H9 (cell line): ENCODE measurements around the gene RNPEPL1. TPM values are rescaled to one million over a fixed set of nuclear protein-coding genes. Genes with fewer than 3 reads are reported as not detected.

Experiments
- DNase-seq: peaks from one replicate; pipeline ENCODE4 v3.0.0-alpha.2; 2017
- H2AFZ ChIP-seq: one replicate; pipeline ENCODE4 v1.6.1; 2013; ENCODE audit warnings: mild to moderate bottlenecking, low read length, control low read depth, moderate library complexity
- H2AK5ac ChIP-seq: 2 replicates; pipeline ENCODE4 v1.6.1; 2013; ENCODE audit warnings: low read length, control low read depth, mixed read lengths; ENCODE audit not compliant: insufficient read length
- H2BK120ac ChIP-seq: one replicate; pipeline ENCODE4 v1.6.1; 2013; ENCODE audit warnings: low read depth, mild to moderate bottlenecking, low read length, control low read depth, inconsistent platforms; ENCODE audit not compliant: poor library complexity, severe bottlenecking
- H2BK12ac ChIP-seq: 2 replicates; pipeline ENCODE4 v1.6.1; 2013; ENCODE audit warnings: low read length, control low read depth, mixed read lengths, low read depth; ENCODE audit not compliant: insufficient read length
- H2BK15ac ChIP-seq: 2 replicates; pipeline ENCODE4 v1.6.1; 2013; ENCODE audit warnings: low read depth, low read length, control low read depth
- H2BK20ac ChIP-seq: one replicate; pipeline ENCODE4 v1.6.1; 2013; ENCODE audit warnings: low read depth, mild to moderate bottlenecking, low read length, control low read depth, inconsistent platforms; ENCODE audit not compliant: poor library complexity, severe bottlenecking
- H2BK5ac ChIP-seq: 2 replicates; pipeline ENCODE4 v1.6.1; 2013; ENCODE audit warnings: low read length, control low read depth, mixed read lengths; ENCODE audit not compliant: insufficient read length
- H3K14ac ChIP-seq: 2 replicates; pipeline ENCODE4 v1.6.1; 2013; ENCODE audit warnings: low read length, control low read depth; ENCODE audit not compliant: insufficient read depth
- H3K18ac ChIP-seq: 2 replicates; pipeline ENCODE4 v1.6.1; 2013; ENCODE audit warnings: low read depth, mild to moderate bottlenecking, mixed read lengths, low read length, control low read depth; ENCODE audit not compliant: insufficient read length
- H3K23ac ChIP-seq: 2 replicates; pipeline ENCODE4 v1.6.1; 2013; ENCODE audit warnings: low read length, control low read depth, mixed read lengths, low read depth; ENCODE audit not compliant: insufficient read length
- H3K23me2 ChIP-seq: 2 replicates; pipeline ENCODE4 v1.6.1; 2013; ENCODE audit warnings: low read depth, mild to moderate bottlenecking, mixed read lengths, low read length, control low read depth; ENCODE audit not compliant: insufficient read length, poor library complexity, severe bottlenecking
- H3K27ac ChIP-seq: 2 replicates; pipeline ENCODE4 v1.5.1; 2013; ENCODE audit warnings: low read length, control low read depth, mixed read lengths, low read depth; ENCODE audit not compliant: insufficient read length
- H3K27me3 ChIP-seq: 2 replicates; pipeline ENCODE4 v1.6.1; 2013; ENCODE audit warnings: low read length, control low read depth, inconsistent platforms; ENCODE audit not compliant: insufficient read depth
- H3K4ac ChIP-seq: 2 replicates; pipeline ENCODE4 v1.6.1; 2013; ENCODE audit warnings: low read depth, mild to moderate bottlenecking, control low read depth, inconsistent platforms, low read length, moderate library complexity
- H3K4me1 ChIP-seq: 2 replicates; pipeline ENCODE4 v1.6.1; 2013; ENCODE audit warnings: low read length, control low read depth, inconsistent platforms; ENCODE audit not compliant: insufficient read depth
- H3K4me2 ChIP-seq: 2 replicates; pipeline ENCODE4 v1.6.1; 2013; ENCODE audit warnings: low read length, control low read depth, mixed read lengths; ENCODE audit not compliant: insufficient read length, insufficient read depth
- H3K56ac ChIP-seq: 2 replicates; pipeline ENCODE4 v1.6.1; 2013; ENCODE audit warnings: low read depth, mild to moderate bottlenecking, mixed read lengths, low read length, control low read depth; ENCODE audit not compliant: insufficient read length
- H3K79me1 ChIP-seq: 2 replicates; pipeline ENCODE4 v1.6.1; 2013; ENCODE audit warnings: low read depth, mild to moderate bottlenecking, moderate library complexity, low read length, control low read depth, inconsistent platforms; ENCODE audit not compliant: insufficient read depth, poor library complexity, severe bottlenecking
- H3K79me2 ChIP-seq: 2 replicates; pipeline ENCODE4 v1.6.1; 2013; ENCODE audit warnings: low read length, control low read depth, inconsistent platforms; ENCODE audit not compliant: insufficient read depth
- H3K9ac ChIP-seq: 2 replicates; pipeline ENCODE4 v1.6.1; 2013; ENCODE audit warnings: low read length, control low read depth, mixed read lengths; ENCODE audit not compliant: insufficient read length; ENCODE audit errors: extremely low read depth
- H3K9me3 ChIP-seq: one replicate; pipeline ENCODE4 v1.6.1; 2013; ENCODE audit warnings: low read depth, low read length, inconsistent platforms; ENCODE audit not compliant: control insufficient read depth
- H3T11ph ChIP-seq: one replicate; pipeline ENCODE4 v1.6.1; 2013; ENCODE audit warnings: mild to moderate bottlenecking, low read length, control low read depth, inconsistent platforms
- H4K20me1 ChIP-seq: one replicate; pipeline ENCODE4 v1.6.1; 2013; ENCODE audit not compliant: control insufficient read depth, insufficient read length, insufficient read depth
- H4K5ac ChIP-seq: 2 replicates; pipeline ENCODE4 v1.6.1; 2013; ENCODE audit warnings: low read depth, mild to moderate bottlenecking, mixed read lengths, low read length, control low read depth; ENCODE audit not compliant: insufficient read length
- H4K8ac ChIP-seq: replicated peaks from 2 replicates; pipeline ENCODE4 v1.6.1; 2013; ENCODE audit warnings: low read length, control low read depth, mixed read lengths, low read depth; ENCODE audit not compliant: insufficient read length
- H4K91ac ChIP-seq: 2 replicates; pipeline ENCODE4 v1.6.1; 2013; ENCODE audit warnings: low read depth, mild to moderate bottlenecking, moderate library complexity, mixed read lengths, low read length, control low read depth; ENCODE audit not compliant: insufficient read length
- H3K27ac Mint-ChIP-seq, 3 experiments: 2 replicates in 2 of 3; 3 replicates in 1 of 3; pipeline ENCODE4 v1.8.0; 2020 to 2021; ENCODE audit warnings: mixed read lengths in 3 of 3, mild to moderate bottlenecking in 1 of 3, moderate library complexity in 1 of 3
- H3K27me3 Mint-ChIP-seq: 2 replicates; pipeline ENCODE4 v1.8.0; 2021; ENCODE audit warnings: low read depth, mild to moderate bottlenecking, moderate library complexity, mixed read lengths
- H3K36me3 Mint-ChIP-seq, 3 experiments: 2 replicates in 2 of 3; 3 replicates in 1 of 3; pipeline ENCODE4 v1.8.0; 2020 to 2021; ENCODE audit warnings: low read depth in 3 of 3, mixed read lengths in 3 of 3; ENCODE audit not compliant: insufficient read depth in 1 of 3
- H3K4me1 Mint-ChIP-seq, 2 experiments: 2 replicates each; pipeline ENCODE4 v1.8.0; 2020; ENCODE audit warnings: mixed read lengths in 2 of 2
- H3K4me3 Mint-ChIP-seq, 2 experiments: 2 replicates in 1 of 2; 3 replicates in 1 of 2; pipeline ENCODE4 v1.8.0; 2020 to 2021; ENCODE audit warnings: mild to moderate bottlenecking in 2 of 2, mixed read lengths in 2 of 2, moderate library complexity in 1 of 2
- H3K9me3 Mint-ChIP-seq, 2 experiments: 2 replicates in 1 of 2; 3 replicates in 1 of 2; pipeline ENCODE4 v1.8.0; 2020; ENCODE audit warnings: mild to moderate bottlenecking in 2 of 2, mixed read lengths in 2 of 2, moderate library complexity in 1 of 2
- CTCF ChIP-seq: fragments of 200-600 bp; sonication (generic); conservative IDR thresholded peaks from 3 replicates; pipeline ENCODE4 v1.8.0; 2021; ENCODE audit warnings: antibody characterized with exemption, mild to moderate bottlenecking
- WGBS: extraction: QIAGEN DNeasy Blood & Tissue Kit; methylation state at CpG from one replicate; pipeline ENCODE4 v1.1.7; 2013; ENCODE audit warnings: missing lambda C conversion rate, low lambda C conversion rate, mixed read lengths; ENCODE audit not compliant: insufficient read length; ENCODE audit errors: extremely low coverage; 5-methylcytosine and 5-hydroxymethylcytosine counted together
- total RNA-seq: library from RNA; stranded (reverse); gene quantifications from 2 replicates; pipeline ENCODE4 v1.2.1, GENCODE V29; 2021

RNPEPL1 gene
- total RNA-seq, 1 experiment from 2014 or later = 22.5 TPM

DNA sequence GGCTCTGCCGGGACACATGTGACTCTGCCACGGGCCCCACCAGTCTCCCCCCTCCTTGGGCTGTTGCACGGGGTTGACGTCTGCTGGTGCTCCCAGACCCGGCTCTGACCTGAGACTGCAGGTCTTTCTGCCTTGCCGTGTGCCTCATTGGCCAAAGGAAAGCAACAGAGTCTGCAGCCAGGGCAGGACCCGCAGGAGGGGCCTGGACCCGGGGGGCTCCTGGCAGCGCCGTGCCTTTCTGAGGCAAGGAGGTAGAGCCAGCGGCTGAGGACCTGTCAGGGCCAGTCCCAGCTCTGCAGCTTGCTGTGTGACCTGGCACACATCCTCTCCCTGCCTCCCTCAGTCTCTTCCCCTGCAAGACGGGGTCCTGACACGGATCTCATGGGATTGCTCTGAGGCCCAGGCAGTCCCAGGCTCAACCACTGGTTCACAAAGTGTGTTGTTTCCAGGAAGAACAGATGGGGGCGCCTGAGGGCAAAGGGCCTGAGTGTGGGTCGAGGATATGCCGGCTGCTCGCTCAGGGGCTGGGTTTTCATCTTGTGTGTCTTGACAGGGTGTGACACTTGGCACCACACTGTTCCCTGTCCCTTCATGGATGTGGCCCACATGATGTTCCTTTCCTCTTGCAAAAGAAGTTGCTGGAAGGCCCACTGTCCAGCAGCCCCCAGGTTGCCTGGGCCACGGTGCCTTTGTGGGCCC is 27.2 kb downstream of the RNPEPL1 start:
- no peak overlapping the region for H3K23ac ChIP-seq
- H3K56ac ChIP-seq = no peak overlapping the region
- H3K4me3 Mint-ChIP-seq = no peak overlapping the region
- no peak overlapping the region for H3K4me2 ChIP-seq
- H3K4me1 ChIP-seq = no peaks in the 10 kb centered on the region
- H3K79me1 ChIP-seq = no peaks in the 10 kb centered on the region
- H3K9me3 Mint-ChIP-seq = no peaks in the 10 kb centered on the region
- H2BK15ac ChIP-seq = no peak overlapping the region
- no peak overlapping the region for H2AFZ ChIP-seq
- no peak overlapping the region for H3K4ac ChIP-seq
- no peak overlapping the region for H3K18ac ChIP-seq
- H3K9ac ChIP-seq = no peak overlapping the region
- H3K27ac Mint-ChIP-seq = no peak overlapping the region; a peak in 2 of 7 replicates
- no peak overlapping the region for H2BK120ac ChIP-seq
- no peak overlapping the region for H2BK5ac ChIP-seq
- no peak overlapping the region for H4K5ac ChIP-seq
- no peaks in the 10 kb centered on the region for H3K4me1 Mint-ChIP-seq
- H3K23me2 ChIP-seq = no peaks in the 10 kb centered on the region
- no peak overlapping the region for H3K27ac ChIP-seq
- no peaks in the 10 kb centered on the region for H4K20me1 ChIP-seq
- no peaks in the 10 kb centered on the region for H3K9me3 ChIP-seq
- no peaks in the 10 kb centered on the region for H3K27me3 ChIP-seq
- no peak overlapping the region for H4K8ac ChIP-seq
- no peak overlapping the region for H3K14ac ChIP-seq
- WGBS = no CpG with 5 or more reads among the region's 18 CpGs
- H2BK12ac ChIP-seq = no peak overlapping the region
- no peak overlapping the region for H2AK5ac ChIP-seq
- H3K79me2 ChIP-seq = no peaks in the 10 kb centered on the region
- TF ChIP-seq CTCF = peak; percentile 69
- H4K91ac ChIP-seq = no peak overlapping the region
- no peak overlapping the region for H3T11ph ChIP-seq
- no peaks in the 10 kb centered on the region for H3K27me3 Mint-ChIP-seq
- H3K36me3 Mint-ChIP-seq = peaks cover 7 to 24% (median 19%) of the 10 kb centered on the region in 3 experiments; a peak in 6 of 7 replicates
- H2BK20ac ChIP-seq = no peak overlapping the region
- peak; percentile 79 for DNase-seq
